Ishikawa (cell line): ENCODE results near the gene SPIRE2.

Experiments
- CEBPB ChIP-seq: IDR thresholded peaks from 2 replicates; pipeline ENCODE4 v1.6.1; 2012
- CREB1 ChIP-seq: IDR thresholded peaks from 2 replicates; pipeline ENCODE4 v1.6.1; 2012; ENCODE audit warnings: low read depth
- EGR1 ChIP-seq: IDR thresholded peaks from 2 replicates; pipeline ENCODE4 v1.6.1; 2012
- EP300 ChIP-seq: IDR thresholded peaks from 2 replicates; pipeline ENCODE4 v1.6.1; 2012; ENCODE audit warnings: borderline replicate concordance
- FOXM1 ChIP-seq: IDR thresholded peaks from 2 replicates; pipeline ENCODE4 v1.6.1; 2012; ENCODE audit warnings: low read depth, borderline replicate concordance
- MAX ChIP-seq: IDR thresholded peaks from 2 replicates; pipeline ENCODE4 v1.6.1; 2012
- NFIC ChIP-seq: IDR thresholded peaks from 2 replicates; pipeline ENCODE4 v1.6.1; 2012
- RAD21 ChIP-seq: IDR thresholded peaks from 2 replicates; pipeline ENCODE4 v1.6.1; 2012; ENCODE audit warnings: low read depth
- REST ChIP-seq: IDR thresholded peaks from 2 replicates; pipeline ENCODE4 v1.6.1; 2012; ENCODE audit warnings: low read depth, mild to moderate bottlenecking
- TAF1 ChIP-seq: IDR thresholded peaks from 2 replicates; pipeline ENCODE4 v1.6.1; 2012; ENCODE audit warnings: low read depth, mild to moderate bottlenecking
- TCF12 ChIP-seq: IDR thresholded peaks from 2 replicates; pipeline ENCODE4 v1.6.1; 2012; ENCODE audit warnings: low read depth
- TEAD4 ChIP-seq: IDR thresholded peaks from 2 replicates; pipeline ENCODE4 v1.6.1; 2012
- USF1 ChIP-seq: IDR thresholded peaks from 2 replicates; pipeline ENCODE4 v1.6.1; 2012
- ZBTB7A ChIP-seq: IDR thresholded peaks from 2 replicates; pipeline ENCODE4 v1.6.1; 2012; ENCODE audit warnings: low read depth

- TF ChIP-seq TEAD4: no peak
- TF ChIP-seq CREB1: no peak
- TF ChIP-seq TAF1: no peak
- TF ChIP-seq NFIC: no peak
- TF ChIP-seq EGR1: no peak
- TF ChIP-seq CEBPB: no peak
- TF ChIP-seq FOXM1: no peak
- no peak for TF ChIP-seq ZBTB7A
- no peak for TF ChIP-seq EP300
- no peak for TF ChIP-seq TCF12
- no peak for TF ChIP-seq RAD21
- TF ChIP-seq USF1: no peak
- no peak for TF ChIP-seq MAX
- no peak for TF ChIP-seq REST
Measured at GRCh38 chr16:89906140-89907025, 78.1 kb downstream of the SPIRE2 start.
